Bronchial epithelial cell (primary cell): ENCODE data around the gene PTGIS. TPM values are rescaled to one million over a fixed set of nuclear protein-coding genes. Genes with fewer than 3 reads are reported as not detected.
"Not testable (repeated sequence)": the region's sequence is repeated elsewhere in the genome, so short reads cannot be mapped to it uniquely, and the experiment has no call there.

Experiments used
- DNase-seq: peaks from one replicate; pipeline ENCODE4 v3.0.0-alpha.2; 2010; ENCODE audit warnings: low read depth
- FAIRE-seq: peaks from 2 replicates; lab custom pipeline; 2011; peaks lifted over from hg19 to GRCh38; lab: Jason Lieb, UNC
- H3K27me3 ChIP-seq: 2 replicates; pipeline ENCODE4 v1.5.1; 2011; ENCODE audit warnings: low read length; ENCODE audit not compliant: control insufficient read depth, insufficient read depth
- H3K36me3 ChIP-seq: 2 replicates; pipeline ENCODE4 v1.5.1; 2011; ENCODE audit warnings: low read length; ENCODE audit not compliant: control insufficient read depth, insufficient read depth
- H3K4me3 ChIP-seq: 2 replicates; pipeline ENCODE4 v1.5.1; 2011; ENCODE audit warnings: mild to moderate bottlenecking, low read depth, low read length, control low read depth
- total RNA-seq: library from RNA; depleted of rRNA; stranded (reverse); fragments of >200 nt; gene quantifications from 2 replicates; pipeline ENCODE4 v1.2.1, GENCODE V29; 2014
- TF ChIP-seq, protein P1 (sequence below): IDR thresholded peaks from 2 replicates; pipeline ENCODE4 v1.5.1; 2011; ENCODE audit warnings: mild to moderate bottlenecking, moderate library complexity, low read length, control low read depth, inconsistent platforms; ENCODE audit not compliant: insufficient read depth, severe bottlenecking

Gene PTGIS
- total RNA-seq, 1 donor from 2014 or later = 4.7 TPM

DNA sequence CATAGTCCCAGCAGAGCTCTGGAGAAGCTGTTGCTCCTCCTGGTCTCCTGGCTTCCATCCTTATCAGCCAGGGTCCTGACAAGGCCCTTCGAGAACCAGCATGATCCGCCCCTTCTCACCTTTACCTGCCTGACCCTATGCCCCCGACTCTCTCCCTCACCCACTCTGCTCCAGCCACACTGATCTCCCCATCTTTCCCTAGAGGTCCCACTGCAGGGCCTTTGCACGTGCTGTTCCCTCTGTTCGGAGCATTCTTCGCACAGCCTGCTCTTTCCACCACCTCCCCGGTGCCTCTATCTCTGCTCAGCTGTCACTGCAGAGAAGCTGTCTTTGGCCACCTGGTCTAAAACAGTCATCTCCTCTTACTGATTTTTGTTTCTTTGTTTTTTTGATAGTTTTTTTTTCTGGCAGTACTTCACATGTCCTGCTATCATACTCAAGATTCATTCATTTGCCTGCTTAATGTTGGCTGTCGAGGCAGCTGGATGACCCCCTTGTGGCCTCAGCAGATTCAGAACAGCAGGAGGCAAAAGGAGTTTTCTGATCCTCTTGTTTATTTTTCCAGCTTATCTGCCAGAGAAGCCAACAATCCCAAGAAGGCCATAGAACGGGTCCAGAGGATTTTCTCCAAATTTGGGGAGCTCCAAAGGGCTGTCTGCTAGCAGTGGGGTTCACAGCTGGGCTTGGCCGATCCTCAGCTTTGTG lies 1.6 kb upstream of the PTGIS start:
- Histone ChIP-seq H3K27me3 (peaks cover 27% of the 10 kb centered on the region), H3K36me3 (no peaks in the 10 kb centered on the region), H3K4me3 (no peak overlapping the region)
- FAIRE-seq (no peak), DNase-seq (no peak)
- TF ChIP-seq, protein P1, sequence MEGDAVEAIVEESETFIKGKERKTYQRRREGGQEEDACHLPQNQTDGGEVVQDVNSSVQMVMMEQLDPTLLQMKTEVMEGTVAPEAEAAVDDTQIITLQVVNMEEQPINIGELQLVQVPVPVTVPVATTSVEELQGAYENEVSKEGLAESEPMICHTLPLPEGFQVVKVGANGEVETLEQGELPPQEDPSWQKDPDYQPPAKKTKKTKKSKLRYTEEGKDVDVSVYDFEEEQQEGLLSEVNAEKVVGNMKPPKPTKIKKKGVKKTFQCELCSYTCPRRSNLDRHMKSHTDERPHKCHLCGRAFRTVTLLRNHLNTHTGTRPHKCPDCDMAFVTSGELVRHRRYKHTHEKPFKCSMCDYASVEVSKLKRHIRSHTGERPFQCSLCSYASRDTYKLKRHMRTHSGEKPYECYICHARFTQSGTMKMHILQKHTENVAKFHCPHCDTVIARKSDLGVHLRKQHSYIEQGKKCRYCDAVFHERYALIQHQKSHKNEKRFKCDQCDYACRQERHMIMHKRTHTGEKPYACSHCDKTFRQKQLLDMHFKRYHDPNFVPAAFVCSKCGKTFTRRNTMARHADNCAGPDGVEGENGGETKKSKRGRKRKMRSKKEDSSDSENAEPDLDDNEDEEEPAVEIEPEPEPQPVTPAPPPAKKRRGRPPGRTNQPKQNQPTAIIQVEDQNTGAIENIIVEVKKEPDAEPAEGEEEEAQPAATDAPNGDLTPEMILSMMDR = no peak

- TF ChIP-seq, protein P1 = no peak
- H3K27me3 ChIP-seq = peaks cover 27% of the 10 kb centered on the region
- DNase-seq (no peak), FAIRE-seq (no peak)
- H3K4me3 ChIP-seq = no peak overlapping the region
- H3K36me3 ChIP-seq = no peaks in the 10 kb centered on the region
Observed at GRCh38 chr20:49568278-49569151, 578 bp upstream of the PTGIS start.

- FAIRE-seq = no peak
- DNase-seq = no peak
- TF ChIP-seq, protein P1 = no peak
- Histone ChIP-seq H3K27me3 (peaks cover 24% of the 10 kb centered on the region), H3K4me3 (no peak overlapping the region), H3K36me3 (no peaks in the 10 kb centered on the region)
Observed at GRCh38 chr20:49566401-49567364, 1.3 kb downstream of the PTGIS start.

GRCh38 chr20:49564991-49565390 lies 2.9 kb downstream of the PTGIS start:
- H3K27me3 ChIP-seq = peaks cover 23% of the 10 kb centered on the region
- not testable (repeated sequence) for H3K36me3 ChIP-seq, FAIRE-seq, DNase-seq, H3K4me3 ChIP-seq

DNA sequence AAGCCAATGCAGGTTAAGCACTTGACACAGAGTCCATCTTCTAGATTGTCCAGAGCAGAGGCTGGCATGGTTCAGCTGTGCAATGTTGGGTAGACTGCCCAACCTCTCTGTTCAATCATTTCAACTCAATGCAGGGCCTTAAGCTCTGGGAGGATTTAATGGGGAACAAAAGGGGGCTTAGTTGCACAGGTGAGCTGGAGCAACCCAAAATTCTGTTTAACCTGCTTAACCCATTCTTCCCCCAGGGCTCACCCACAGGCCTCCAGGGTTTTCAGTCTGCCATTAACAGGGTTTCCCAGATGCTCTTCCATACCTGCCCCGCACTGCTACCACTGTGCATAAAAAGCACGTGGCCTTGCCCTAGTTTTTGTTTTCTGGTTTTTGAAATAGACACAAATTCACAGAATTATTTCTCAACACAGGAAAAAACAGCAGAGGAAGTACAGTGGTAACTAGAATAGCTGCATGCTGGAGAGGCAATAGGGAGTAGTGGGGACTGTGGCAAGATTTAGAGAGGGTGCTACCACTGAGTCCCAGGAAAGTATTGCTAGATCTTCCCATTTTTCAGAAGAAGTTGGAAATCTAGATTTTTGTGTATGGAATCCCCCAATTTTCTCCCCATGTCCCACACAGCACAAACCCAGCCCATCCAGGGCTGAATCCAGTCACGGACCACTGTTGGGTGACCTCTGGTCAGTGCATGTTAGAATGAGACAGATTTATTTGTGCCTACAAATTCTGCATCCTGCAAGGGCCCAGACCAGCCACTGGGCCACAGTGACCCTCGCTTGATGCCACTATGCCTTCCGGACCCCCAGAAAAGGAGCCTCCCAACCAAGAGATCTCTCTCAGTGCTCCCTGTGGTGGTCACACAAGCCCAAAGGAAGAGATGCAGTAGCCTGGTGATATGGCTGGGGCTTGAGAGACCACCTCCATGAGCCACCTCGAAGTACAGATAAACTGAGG lies 4.6 kb downstream of the PTGIS start:
- no peaks in the 10 kb centered on the region for H3K36me3 ChIP-seq
- no peak for FAIRE-seq
- H3K27me3 ChIP-seq = peaks cover 11% of the 10 kb centered on the region
- no peak for DNase-seq
- no peak overlapping the region for H3K4me3 ChIP-seq
- TF ChIP-seq, protein P1 = no peak
